ENCODE measurements around the gene ALOXE3. TPM values are rescaled to one million over a fixed set of nuclear protein-coding genes. Genes with fewer than 3 reads are reported as not detected.
"Not testable (repeated sequence)": the region's sequence is repeated elsewhere in the genome, so short reads cannot be mapped to it uniquely, and the experiment has no call there.

The ALOXE3 gene
- total RNA-seq, 1 donor from 2014 or later: not detected

GRCh38 chr17:8122924-8123694 is 4.8 kb upstream of the ALOXE3 start:
- no peak for DNase-seq (ENCODE audit: low read depth in 2 of 2)

- no peak for DNase-seq (ENCODE audit: low read depth in 2 of 2)
Observed at GRCh38 chr17:8122422-8122923, 4.2 kb upstream of the ALOXE3 start.

GRCh38 chr17:8121681-8122421 is 3.5 kb upstream of the ALOXE3 start:
- peak; percentile 16 to 74 for DNase-seq (ENCODE audit: low read depth in 2 of 2)

GRCh38 chr17:8121407-8121680 is 3.0 kb upstream of the ALOXE3 start:
- DNase-seq (ENCODE audit: low read depth in 2 of 2): no peak

GRCh38 chr17:8120520-8121406 is 2.4 kb upstream of the ALOXE3 start:
- DNase-seq (ENCODE audit: low read depth in 2 of 2): peak; percentile 32 to 68

- DNase-seq (ENCODE audit: low read depth in 2 of 2): peak; percentile 92 to 93
Observed at GRCh38 chr17:8119581-8120519, 1.5 kb upstream of the ALOXE3 start.

- peak; percentile 72 to 76 for DNase-seq (ENCODE audit: low read depth in 2 of 2)
Observed at GRCh38 chr17:8118769-8119580, 661 bp upstream of the ALOXE3 start.

- no peak for DNase-seq (ENCODE audit: low read depth in 2 of 2)
Observed at GRCh38 chr17:8117367-8117979, 841 bp downstream of the ALOXE3 start.

- DNase-seq (ENCODE audit: low read depth in 2 of 2): no peak
Observed at GRCh38 chr17:8116776-8117175, 1.5 kb downstream of the ALOXE3 start.

GRCh38 chr17:8110907-8111306 is 7.4 kb downstream of the ALOXE3 start:
- DNase-seq (ENCODE audit: low read depth in 2 of 2): no peak

GRCh38 chr17:8110456-8110804 is 7.9 kb downstream of the ALOXE3 start:
- no peak for DNase-seq (ENCODE audit: low read depth in 2 of 2)

GRCh38 chr17:8109661-8110455 is 8.5 kb downstream of the ALOXE3 start:
- DNase-seq (ENCODE audit: low read depth in 2 of 2): peak in 1 of 2 donors; percentile 53

GRCh38 chr17:8108972-8109660 is 9.2 kb downstream of the ALOXE3 start:
- DNase-seq (ENCODE audit: low read depth in 2 of 2): no peak

- not testable (repeated sequence) for DNase-seq (ENCODE audit: low read depth in 2 of 2)
Observed at GRCh38 chr17:8106980-8107379, 11.3 kb downstream of the ALOXE3 start.

GRCh38 chr17:8105957-8106398 is 12.3 kb downstream of the ALOXE3 start:
- no peak for DNase-seq (ENCODE audit: low read depth in 2 of 2)

- no peak for DNase-seq (ENCODE audit: low read depth in 2 of 2)
Observed at GRCh38 chr17:8104911-8105310, 13.4 kb downstream of the ALOXE3 start.

GRCh38 chr17:8103549-8103948 is 14.8 kb downstream of the ALOXE3 start:
- DNase-seq (ENCODE audit: low read depth in 2 of 2): no peak

- DNase-seq (ENCODE audit: low read depth in 2 of 2): no peak
Observed at GRCh38 chr17:8101721-8102120, 16.6 kb downstream of the ALOXE3 start.
